GM21381 (cell line): ENCODE results near the gene DHODH.
"Not testable (repeated sequence)": the region's sequence is repeated elsewhere in the genome, so short reads cannot be mapped to it uniquely, and the experiment has no call there.

Experiments used
- ATAC-seq: cut with Tn5 transposase; IDR thresholded peaks from one replicate; pipeline ENCODE4 v1.9.1; 2021; ENCODE audit warnings: mild to moderate bottlenecking, moderate library complexity; ENCODE audit not compliant: unreplicated experiment

The DHODH gene

DNA sequence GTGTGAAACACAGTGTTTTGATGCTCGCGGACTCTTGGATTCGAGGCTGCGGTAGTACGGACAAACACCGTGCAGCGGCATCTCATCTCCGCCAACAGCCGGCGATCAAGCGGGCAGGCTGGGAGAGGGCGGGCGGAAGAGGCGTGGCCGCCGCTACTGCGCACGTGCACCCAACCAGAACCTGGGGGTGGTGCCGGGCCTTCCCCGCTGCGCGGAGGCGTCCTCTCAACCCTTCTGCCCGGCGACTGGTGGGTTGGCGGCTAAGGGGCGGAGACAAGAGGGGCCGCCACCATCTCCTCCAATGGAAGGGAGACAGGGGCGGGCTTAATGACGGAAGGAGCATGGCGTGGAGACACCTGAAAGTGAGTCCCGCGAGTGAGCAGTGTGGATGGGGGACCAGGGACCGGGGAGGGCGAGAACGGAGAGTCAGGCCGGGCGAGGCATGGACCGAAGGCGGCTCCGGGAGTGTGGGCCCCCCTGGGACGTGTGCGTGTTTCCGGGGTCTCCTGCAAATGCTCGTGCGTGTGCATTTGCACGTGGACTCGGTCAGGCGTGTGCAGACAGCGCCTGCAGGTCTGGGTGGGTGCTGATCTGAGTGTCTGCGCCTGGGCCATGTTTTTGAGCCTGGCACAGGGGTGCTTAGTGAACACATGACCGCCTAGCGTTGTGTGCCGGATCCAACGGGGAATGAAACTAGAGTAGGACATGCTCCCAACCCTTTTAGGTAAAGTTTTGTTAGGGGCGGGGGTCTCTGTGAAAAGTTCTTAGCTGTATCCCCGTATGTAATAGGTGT, at the start of gene DHODH:
TSS of gene DHODH (plus strand) at position 321 of the 793 bp plus-strand sequence. CDS start at position 342, 21 bp downstream.
- peak; percentile 99 for ATAC-seq

DNA sequence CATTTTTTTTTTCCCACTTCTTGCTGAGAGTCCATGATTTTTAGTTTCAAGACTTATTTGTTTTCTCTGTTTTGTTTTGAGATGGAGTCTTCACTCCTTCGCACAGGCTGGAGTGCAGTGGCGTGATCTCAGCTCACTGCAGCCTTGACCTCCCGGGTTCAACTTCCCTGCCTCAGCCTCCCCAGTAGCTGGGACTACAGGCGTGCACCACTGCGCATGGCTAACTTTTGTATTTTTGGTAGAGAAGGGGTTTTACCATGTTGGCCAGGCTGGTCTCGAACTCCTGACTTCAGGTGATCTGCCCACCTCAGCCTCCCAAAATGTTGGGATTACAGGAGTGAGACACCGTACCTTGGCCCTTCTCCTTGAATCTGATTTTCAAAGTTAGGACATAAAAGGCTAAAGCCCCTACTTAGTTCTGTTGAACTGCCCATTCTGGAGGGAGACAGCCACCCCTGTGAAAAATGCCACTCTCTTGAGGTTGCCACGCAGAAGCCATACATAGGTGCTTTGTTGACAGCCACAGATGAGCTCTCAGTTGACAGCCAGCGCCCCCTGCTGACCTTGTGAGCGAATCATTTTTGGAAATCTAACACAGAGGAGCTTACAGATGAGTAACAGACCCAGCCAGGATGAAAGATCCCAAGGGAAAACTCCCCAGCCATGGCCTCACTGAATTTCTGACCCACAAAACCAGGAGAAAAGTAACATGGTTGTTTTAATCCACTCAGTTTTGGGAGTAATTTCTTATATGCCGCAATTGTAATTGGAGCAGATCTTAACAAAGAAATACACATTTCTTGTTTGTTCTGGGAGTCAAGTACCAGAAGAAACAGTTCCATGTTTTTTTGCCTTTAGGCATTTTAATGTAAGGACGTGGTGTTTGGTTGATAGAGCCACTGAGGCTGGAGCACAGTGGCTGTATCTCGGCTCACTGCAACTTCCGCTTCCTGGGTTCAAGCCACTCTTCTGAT, 47.2 kb upstream of the DHODH start:
- peak; percentile 71 for ATAC-seq

DNA sequence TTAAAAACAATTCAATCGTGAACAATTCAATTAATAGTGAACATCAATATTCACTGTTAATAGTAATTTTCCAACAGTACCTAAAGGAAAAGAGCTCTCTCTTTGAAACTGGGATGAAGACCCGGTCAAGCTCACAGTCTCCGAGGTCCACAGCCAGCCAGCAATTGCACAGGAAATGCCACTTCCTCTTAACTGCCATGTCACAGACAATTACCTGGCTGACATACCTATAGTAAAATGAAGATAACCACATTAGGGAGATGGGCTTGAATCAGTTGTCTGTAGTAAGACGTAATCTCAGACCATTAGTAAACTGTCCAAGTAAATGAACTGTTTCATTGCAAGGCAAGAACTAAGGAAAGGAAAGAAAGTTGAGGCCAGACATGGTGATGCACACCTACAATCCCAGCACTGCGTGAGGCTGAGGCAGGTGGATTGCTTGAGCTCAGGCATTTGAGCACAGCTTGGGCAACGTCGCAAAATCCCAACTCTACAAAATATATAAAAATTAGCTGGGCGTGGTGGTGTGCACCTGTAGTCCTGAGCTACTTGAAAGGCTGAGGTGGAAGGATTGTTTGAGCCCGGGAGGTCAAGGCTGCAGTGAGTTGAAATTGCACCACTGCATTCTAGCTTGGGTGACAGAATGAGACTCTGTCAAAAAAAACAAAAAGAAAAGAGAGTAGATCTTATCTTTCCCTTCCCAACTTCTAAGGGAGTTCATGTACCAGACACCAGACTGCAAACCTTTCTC, 45.2 kb upstream of the DHODH start:
- no peak for ATAC-seq

GRCh38 chr16:71965223-71965622, 43.3 kb upstream of the DHODH start:
- ATAC-seq = no peak

DNA sequence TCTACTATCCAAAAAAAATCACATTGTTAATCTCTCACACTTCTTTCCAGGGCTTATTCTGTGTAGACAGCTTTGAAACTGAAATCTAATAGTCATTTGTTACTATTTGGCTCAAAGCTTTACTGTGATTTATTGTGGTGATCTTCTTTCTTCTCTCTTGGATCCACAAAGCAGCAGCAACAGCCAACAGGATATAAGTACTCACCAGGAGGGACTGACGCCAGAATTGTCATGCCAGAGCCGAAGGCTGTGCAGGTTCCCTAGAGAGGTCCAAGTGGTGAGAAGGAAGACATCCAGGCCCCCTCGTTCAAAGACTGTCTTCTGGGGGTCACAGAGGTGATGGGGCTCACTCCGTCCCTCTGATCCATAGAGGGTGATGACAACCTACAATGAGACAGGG, 41.6 kb upstream of the DHODH start:
- no peak for ATAC-seq

DNA sequence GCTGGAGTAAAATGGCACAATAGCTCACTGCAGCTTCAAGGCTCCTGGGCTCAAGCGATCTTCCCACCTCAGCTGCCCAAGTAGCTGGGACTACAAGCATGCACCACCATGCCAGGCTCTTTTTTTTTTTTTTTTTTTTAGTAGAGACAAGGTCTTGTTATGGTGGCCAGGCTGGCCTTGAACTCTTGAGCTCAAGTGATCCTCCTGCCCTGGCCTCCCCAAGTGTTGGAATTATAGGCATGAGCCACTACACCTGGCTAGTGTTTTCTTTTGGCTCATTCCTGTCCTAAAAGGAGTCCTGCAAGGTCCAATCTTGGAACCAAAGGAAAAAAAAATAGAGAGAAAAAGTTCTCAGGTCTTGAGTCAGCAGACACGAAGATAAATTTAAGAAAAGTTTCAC, 39.2 kb upstream of the DHODH start:
- no peak for ATAC-seq

DNA sequence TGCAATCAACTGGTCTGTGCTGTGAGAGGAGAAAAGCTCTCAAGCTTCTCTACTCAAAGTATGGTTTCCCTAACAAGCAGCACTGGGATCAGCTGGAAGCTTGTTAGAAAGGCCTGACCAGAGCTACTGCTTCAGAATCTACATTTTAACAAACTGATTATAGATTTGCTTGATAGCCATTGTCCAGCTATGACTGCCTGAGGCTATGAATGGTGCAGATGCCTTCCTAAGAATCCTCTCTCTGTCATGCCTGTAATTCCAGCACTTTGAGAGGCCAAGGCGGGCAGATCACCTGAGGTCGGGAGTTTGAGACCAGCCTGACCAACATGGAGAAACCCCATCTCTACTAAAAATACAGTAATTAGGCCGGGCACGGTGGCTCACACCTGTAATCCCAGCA, 37.0 kb upstream of the DHODH start:
- ATAC-seq = no peak

DNA sequence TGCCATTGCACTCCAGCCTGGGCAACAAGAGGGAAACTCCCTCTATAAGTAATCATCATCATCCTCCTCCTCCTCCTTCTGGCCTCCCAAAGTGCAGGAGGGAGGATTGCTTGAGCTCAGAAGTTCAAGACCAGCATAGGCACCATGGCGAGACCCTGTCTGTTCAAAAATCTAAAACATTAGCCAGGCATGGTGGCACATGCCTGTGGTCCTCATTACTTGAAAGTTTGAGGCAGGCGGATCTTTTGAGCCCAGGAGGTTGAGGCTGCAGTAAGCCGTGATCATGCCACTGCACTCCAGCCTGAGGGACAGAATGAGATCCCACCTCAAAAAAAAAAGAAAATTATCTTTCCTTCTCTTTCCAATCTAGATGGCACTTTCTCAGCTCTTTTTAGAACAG, 36.2 kb upstream of the DHODH start:
- ATAC-seq = no peak

GRCh38 chr16:71973001-71973400, 35.5 kb upstream of the DHODH start:
- ATAC-seq = no peak

DNA sequence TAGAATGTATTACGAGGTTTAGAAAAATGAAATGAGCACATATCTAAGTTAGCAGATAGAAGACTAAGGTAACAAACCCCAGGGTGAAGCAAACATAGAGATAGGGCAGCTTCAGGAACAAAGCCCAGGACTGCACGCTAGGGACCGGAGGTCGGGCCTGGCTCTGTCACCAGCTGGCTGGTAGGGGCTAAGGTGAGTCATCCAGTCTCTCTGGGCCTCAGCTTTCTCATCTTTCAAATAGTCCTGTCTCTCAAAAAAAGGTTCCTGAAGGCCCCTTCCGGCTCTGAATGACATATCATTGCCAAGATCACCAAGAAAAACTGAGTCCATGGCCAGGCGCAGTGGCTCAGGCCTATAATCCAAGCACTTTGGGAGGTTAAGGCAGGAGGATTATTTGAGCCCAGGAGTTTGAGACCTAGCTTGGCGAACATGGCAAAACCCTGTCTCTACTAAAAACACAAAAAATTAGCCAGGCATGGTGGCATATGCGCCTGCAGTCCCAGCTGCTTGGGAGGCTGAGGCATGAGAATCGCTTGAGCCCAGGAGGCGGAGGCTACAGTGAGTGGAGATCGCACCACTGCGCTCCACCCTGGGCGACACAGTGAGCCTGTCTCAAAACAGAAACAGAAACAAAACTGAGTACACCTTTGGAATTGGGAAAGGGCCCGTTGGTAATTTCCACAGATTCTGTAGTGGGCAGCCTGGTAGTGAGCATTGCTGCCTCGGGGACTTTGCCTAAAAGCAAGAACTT, 34.3 kb upstream of the DHODH start:
- no peak for ATAC-seq

DNA sequence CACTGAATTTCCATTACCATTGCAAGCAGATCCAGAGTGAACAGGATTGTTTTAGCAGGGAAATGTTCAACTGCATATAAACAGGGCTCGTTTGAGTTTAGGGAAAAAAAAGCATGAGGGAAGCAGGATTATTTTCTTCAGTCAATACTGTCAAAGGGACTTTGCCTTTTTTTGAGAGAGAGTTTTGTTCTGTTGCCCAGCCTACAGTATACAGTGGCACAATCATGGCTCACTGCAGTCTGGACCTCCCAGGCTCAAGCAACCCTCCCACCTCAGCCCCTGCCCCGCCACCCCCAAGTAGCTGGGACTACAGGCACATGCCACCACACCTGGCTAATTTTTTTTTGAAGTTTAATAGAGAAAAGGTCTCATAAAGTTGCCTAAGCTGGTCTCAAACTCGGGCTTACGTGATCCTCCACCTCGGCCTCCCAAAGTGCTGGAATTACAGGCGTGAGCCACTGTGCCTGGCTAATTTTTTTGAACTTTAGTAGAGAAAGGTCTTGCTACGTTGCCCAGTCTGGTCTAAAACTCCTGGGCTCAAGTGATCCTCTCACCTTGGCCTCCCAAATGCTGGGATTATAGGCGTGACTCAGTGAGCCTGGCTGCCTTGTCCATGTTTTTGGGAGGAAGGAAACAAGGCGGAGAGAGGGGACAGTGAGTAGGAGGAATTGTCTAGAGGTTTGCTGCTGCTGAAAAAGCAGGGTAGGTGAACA, 23.1 kb upstream of the DHODH start:
- no peak for ATAC-seq

- ATAC-seq = no peak
These were observed 22.4 kb upstream of the DHODH start for GRCh38 chr16:71986131-71986530.

DNA sequence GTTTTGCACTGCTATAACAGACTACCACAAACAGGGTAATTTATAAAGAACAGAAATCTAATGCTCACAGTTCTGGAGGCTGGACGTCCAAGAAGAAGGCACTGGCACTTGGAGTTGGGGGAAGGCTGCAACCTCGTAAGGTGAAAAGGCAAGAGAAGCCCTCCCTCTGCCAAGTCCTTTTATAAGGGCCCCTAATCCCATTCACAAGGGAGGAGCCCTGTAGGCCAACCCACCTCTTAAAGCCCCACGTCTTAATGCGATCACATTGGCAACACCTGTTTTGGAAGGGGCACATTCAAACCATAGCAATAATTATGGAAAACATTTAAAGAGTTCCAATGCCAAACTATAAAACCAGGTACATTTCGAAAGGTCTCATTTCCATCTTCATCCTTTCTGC, 13.5 kb upstream of the DHODH start:
- ATAC-seq = no peak

GRCh38 chr16:71997578-71997977, 11.0 kb upstream of the DHODH start:
- ATAC-seq = not testable (repeated sequence)

DNA sequence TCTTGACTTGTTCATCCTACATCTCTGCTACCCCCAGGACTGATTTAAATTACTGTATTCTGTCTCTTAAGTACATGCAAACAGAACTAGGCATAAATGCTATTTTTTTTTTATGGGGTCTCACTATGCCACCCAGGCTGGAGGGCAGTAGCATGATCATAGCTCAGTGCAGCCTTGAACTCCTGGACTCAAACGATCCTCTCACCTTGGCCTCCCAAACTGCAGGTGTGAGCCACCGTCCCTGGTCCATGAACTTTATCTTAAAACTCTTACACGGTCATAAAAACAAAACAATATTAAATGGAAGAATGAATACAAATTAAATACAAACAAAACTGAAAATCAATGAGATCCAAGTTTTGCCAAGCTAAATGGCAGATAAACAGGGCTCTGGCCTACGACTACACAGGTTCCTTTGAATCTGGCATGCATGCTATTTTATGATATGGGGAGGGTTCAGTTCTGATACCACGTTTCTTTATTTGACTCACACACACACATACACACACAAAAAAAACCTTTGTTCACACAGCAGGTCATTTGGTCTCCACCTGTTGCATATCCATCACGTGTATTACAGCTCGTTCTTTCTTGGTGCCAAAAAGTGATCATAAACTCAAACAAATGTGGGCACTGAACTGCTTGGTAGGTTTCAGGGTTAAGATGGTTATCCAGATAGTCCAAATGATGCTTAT, 7.2 kb upstream of the DHODH start:
- no peak for ATAC-seq

GRCh38 chr16:72002619-72003018, 5.9 kb upstream of the DHODH start:
- ATAC-seq = no peak

- ATAC-seq = not testable (repeated sequence)
These were observed 500 bp upstream of the DHODH start for GRCh38 chr16:72008065-72008423.

DNA sequence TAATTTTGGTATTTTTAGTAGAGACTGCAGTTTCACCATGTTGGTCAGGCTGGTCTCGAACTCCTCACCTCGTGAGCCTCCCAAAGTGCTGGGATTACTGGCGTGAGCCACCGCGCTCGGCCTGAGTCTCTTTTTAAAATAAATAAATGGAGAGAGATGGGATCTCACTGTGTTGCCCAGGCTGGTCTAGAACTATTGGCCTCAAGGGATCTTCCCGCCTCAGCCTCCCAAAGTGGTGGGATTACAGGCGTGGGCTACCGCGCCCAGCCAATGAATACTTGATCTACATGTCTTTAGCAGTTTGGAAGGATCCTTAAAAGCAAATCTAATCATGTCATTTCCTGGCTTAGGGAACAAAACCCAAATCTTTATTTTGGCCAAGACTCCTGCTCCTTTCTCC, 1.2 kb downstream of the DHODH start:
- no peak for ATAC-seq

- ATAC-seq = no peak
These were observed 4.1 kb downstream of the DHODH start for GRCh38 chr16:72012607-72013006.
